Measurements from ENCODE around the gene RAP1B.
"Not testable (repeated sequence)": the region's sequence is repeated elsewhere in the genome, so short reads cannot be mapped to it uniquely, and the experiment has no call there.

The RAP1B gene

DNA sequence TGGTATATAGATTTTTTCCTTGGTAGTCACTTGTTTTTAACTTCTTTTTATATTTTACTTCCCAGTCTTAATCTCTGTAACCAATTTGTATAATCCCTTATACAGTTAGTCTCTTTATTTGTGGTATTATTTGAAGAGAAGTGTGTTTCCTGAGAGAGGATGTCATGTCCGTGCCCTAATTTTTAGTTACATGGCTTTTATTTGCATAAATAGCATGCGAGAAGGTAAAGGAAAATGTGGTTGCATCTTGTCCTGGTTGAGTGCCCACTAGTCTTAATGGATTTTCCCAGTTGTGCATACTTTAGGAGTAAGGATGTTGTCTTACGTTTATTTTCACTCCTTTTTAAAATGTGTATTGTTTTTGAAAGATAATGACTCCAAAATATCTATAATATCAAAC, 27.5 kb downstream of the RAP1B start:
- DNase-seq, result no peak

GRCh38 chr12:68638721-68639395, 28.2 kb downstream of the RAP1B start:
- no peak for DNase-seq

- no peak for DNase-seq
These were observed 28.7 kb downstream of the RAP1B start for GRCh38 chr12:68639396-68639767.

GRCh38 chr12:68641138-68641537, 30.4 kb downstream of the RAP1B start:
- DNase-seq, result no peak

GRCh38 chr12:68646484-68646883, 35.8 kb downstream of the RAP1B start:
- no peak for DNase-seq

DNA sequence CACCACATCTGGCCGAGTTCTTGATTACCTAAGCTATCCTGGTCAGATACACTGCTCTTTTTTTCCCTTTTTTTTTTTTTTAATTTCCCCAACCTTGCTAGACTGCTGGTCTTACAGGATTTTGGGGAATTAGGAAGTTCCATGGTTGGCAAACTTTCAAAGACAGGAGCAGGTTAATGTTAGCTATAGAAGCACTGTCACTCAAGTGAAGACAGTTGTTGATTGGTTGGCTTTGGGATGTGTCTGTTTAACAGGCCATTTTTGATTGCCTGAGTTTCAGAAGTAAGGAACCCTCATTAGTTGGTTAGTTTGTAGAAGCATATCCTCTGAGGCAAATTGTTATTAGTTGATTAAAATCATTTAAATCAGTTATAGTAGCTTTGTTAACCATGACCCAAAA, 36.8 kb downstream of the RAP1B start:
- DNase-seq, result no peak

DNA sequence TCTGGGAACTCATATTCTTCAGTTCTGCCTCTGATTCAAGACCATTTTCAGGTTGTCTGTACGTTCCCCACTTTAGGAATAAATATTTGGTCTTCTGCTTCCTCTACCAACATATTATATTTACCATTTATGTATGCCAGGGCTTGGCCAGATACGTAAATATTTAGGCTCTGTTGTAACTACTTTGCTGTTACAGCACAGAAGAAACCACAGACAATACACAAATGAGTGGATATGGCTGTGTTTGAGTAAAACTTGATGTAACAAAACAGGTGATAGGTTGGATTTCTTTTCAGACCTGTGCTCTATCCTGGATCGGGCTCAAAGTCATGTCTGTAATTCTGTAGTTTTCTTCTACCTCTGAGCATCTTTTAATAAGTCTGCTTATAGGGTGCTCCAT, 37.5 kb downstream of the RAP1B start:
- DNase-seq, result no peak

GRCh38 chr12:68665016-68665569, 54.4 kb downstream of the RAP1B start:
- no peak for DNase-seq

- no peak for DNase-seq
These were observed 56.6 kb downstream of the RAP1B start for GRCh38 chr12:68667291-68667690.

DNA sequence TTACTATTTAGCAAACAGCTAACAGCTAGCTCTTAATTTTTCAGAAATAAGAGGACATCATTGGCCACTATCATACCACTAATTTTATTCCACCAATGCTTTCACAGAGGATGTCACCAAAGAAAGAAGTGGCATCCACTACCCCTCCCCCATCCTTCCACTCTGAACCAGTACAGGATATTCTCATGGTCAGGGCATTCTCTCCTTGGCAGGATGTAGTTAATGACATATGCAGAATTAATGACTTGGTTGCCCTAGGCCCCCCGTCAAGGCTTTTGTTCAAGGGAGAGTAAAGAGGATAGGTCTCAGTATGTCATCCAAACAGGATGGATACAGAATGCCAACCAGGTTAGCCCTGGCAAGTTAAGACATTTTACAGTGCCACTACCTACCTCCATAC, 57.2 kb downstream of the RAP1B start:
- DNase-seq, result no peak

- DNase-seq, result no peak
These were observed 60.5 kb downstream of the RAP1B start for GRCh38 chr12:68671179-68671578.

DNA sequence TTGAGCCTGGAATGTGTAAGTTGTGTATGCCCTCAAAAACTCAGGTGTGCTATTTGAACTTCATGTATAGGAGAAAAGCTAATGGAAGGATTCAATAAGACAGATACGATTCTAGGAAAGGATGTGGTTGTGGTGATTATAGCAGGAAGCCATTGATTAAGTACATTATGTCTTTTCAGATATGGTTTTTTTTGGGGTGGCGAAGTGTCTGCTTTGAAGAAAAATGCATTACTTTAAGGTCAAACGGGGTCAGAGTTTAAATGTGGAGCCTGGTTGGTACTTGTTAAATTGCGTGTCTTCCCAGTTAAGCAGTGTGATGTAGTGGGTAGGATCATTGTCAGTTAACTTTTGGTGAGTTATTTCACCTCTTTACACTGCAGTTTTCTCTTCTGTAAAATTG, 63.1 kb downstream of the RAP1B start:
- no peak for DNase-seq

GRCh38 chr12:68674376-68674775, 63.7 kb downstream of the RAP1B start:
- DNase-seq, result no peak

DNA sequence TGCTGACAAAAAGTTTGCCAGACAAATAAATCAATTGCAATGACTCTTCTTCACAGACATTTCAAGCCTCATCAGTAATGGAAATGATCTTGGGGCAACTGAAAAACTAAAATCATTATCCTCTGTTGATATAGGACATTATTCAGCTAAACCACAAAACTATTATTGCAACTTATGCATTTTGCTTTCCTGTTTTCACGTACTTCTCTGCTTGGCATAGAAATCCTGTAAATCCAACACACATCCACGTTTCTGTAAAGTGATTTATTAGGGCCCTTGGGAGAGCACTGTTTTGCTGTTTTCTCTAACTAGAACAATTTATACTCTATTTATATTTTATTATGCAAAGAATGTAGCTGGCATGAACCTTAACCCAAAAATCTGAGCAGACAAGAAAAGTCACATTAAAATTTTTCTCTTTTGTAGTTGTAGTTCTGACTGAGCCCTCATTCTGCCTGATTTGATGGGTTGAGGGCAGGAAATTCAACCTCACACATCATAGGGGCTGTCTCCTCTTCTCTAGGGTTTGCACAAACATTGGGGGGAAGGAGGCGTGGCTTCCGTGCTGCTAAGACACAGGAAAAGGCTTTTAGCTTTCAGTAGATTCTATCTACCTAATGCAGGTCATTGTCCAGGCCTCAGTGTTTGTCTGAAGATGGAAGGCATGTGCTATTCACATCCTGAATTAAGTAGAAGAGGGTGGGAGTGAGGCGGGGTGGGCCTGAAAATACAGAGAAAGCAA, 64.6 kb downstream of the RAP1B start:
- no peak for DNase-seq

- DNase-seq, result not testable (repeated sequence)
These were observed 66.2 kb downstream of the RAP1B start for GRCh38 chr12:68676854-68677253.

DNA sequence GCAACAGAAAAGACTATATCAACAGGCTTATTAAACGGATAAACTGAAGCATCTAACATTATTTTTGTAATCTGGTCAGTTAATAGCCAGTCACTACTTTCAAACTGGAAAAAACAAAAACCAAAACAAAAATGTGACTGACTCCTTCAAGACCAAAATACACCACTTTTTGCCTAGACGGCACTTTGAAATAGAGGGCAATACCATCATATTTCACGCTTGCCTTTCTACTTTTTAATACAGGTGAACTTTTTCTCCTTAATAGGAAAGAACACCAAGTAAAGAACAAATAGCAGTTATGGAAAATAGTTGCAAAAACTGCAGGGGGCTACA, 75.5 kb downstream of the RAP1B start:
- DNase-seq, result no peak

DNA sequence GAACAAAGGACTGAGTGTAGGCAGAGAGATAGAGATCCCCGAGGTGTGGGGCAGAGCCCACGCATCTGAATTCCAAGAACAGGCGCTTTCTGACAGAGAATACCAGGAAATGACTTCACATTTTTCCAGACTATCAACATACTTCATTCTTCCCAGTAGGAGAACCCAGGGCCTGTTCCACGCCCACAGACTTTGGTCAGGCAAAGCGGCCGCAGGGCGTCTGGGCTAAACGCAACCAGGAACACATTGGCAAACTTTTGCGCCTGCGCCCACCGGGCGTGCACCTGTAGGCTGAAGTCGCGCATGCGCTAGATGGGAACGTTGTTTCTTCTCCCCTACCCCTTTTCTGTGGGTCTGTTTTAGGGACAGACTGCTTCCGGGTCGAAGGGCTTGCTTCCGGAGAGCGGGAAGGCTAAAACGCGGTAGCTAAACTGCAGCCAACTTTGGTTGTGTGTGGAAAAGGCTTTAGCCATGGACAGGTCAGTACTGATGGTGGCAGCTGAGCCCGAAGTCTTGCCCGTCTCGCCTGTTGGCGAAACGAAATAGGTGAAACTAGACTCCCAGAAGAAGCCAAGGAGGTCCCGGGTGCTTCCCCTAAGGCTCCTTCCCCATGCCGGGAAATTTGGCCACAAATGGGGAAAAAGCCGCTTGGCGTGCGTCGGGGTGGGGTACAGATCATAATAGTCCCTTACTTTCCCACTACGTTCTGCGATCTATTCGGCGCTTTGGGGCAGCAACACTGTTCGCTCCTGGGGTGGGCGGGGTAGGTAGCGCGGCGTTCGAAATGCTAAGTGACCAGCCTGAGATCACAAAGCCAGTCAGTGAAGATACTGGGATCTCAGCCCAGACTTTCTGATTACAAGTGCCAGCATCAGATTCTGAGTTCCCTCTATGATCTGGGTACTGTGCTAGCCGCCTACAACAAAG, 76.2 kb downstream of the RAP1B start, which contains the start of gene NUP107:
NUP107 (plus strand) TSS at position 384 of the 927 bp plus-strand sequence; CDS start at position 472, 88 bp downstream.
- peak; percentile 97 for DNase-seq

- no peak for DNase-seq
These were observed 84.8 kb downstream of the RAP1B start for GRCh38 chr12:68695454-68695853.

GRCh38 chr12:68699486-68699885, 88.8 kb downstream of the RAP1B start:
- no peak for DNase-seq
